GM12865 (cell line): ENCODE data around the gene ELN.

ENCODE experiments used
- DNase-seq: peaks from one replicate; pipeline ENCODE4 v3.0.0; 2010; ENCODE audit warnings: low read depth
- H3K4me3 ChIP-seq: 2 replicates; pipeline ENCODE4 v1.5.1; 2011; ENCODE audit warnings: mild to moderate bottlenecking, low read depth, low read length, control low read depth
- CTCF ChIP-seq: IDR thresholded peaks from 2 replicates; pipeline ENCODE4 v1.5.1; 2011; ENCODE audit warnings: low read length, control low read depth, low read depth, inconsistent platforms; ENCODE audit not compliant: insufficient read depth; ENCODE audit errors: missing control alignments

ELN gene

GRCh38 chr7:74022507-74022906 is 5.5 kb upstream of the ELN start:
- DNase-seq: no peak
- TF ChIP-seq CTCF: no peak
- no peak overlapping the region for H3K4me3 ChIP-seq

GRCh38 chr7:74023092-74023536 is 4.9 kb upstream of the ELN start:
- no peak for TF ChIP-seq CTCF
- H3K4me3 ChIP-seq: no peak overlapping the region
- DNase-seq: no peak

- TF ChIP-seq CTCF: no peak
- H3K4me3 ChIP-seq: no peak overlapping the region
- DNase-seq: no peak
Measured at GRCh38 chr7:74023786-74024185, 4.2 kb upstream of the ELN start.

GRCh38 chr7:74025146-74025545 is 2.8 kb upstream of the ELN start:
- TF ChIP-seq CTCF: no peak
- DNase-seq: no peak
- H3K4me3 ChIP-seq: no peak overlapping the region

- DNase-seq: no peak
- TF ChIP-seq CTCF: no peak
- no peak overlapping the region for H3K4me3 ChIP-seq
Measured at GRCh38 chr7:74025730-74026129, 2.2 kb upstream of the ELN start.

- H3K4me3 ChIP-seq: no peak overlapping the region
- TF ChIP-seq CTCF: no peak
- no peak for DNase-seq
Measured at GRCh38 chr7:74026406-74026902, 1.5 kb upstream of the ELN start.
